CD14-positive monocyte (primary cell): ENCODE measurements around the gene SFRP5. TPM values are rescaled to one million over a fixed set of nuclear protein-coding genes. Genes with fewer than 3 reads are reported as not detected.

ENCODE experiments used
- DNase-seq, 3 donors: peaks; one replicate each; pipeline ENCODE4 v3.0.0-alpha.2; 2011 to 2022
- H2AFZ ChIP-seq: 2 replicates; pipeline ENCODE4 v1.6.0; 2012; ENCODE audit warnings: mild to moderate bottlenecking, low read depth, low read length, inconsistent platforms; ENCODE audit not compliant: insufficient read depth, poor library complexity, severe bottlenecking
- H3K27ac ChIP-seq, 2 donors: 1 replicate in 1 of 2; 2 replicates in 1 of 2; pipeline ENCODE4 v1.5.1; 2012 to 2013; ENCODE audit warnings: low read length in 2 of 2, control low read depth in 1 of 2, inconsistent platforms in 1 of 2, low read depth in 1 of 2, mild to moderate bottlenecking in 1 of 2
- H3K27me3 ChIP-seq, 2 donors: one replicate each; pipeline versions ENCODE4 v1.6.0 to v1.6.1; 2011 to 2013; ENCODE audit warnings: low read length in 2 of 2; ENCODE audit not compliant: control insufficient read depth in 2 of 2, insufficient read depth in 2 of 2
- H3K36me3 ChIP-seq, 2 donors: replicated peaks in 1 of 2; 1 replicate in 1 of 2; 2 replicates in 1 of 2; pipeline versions ENCODE4 v1.5.1 to v1.6.1; 2012 to 2013; ENCODE audit warnings: low read length in 2 of 2, control low read depth in 1 of 2, inconsistent platforms in 1 of 2, mild to moderate bottlenecking in 1 of 2; ENCODE audit not compliant: insufficient read depth in 2 of 2, control insufficient read depth in 1 of 2
- H3K4me1 ChIP-seq, 2 donors: 1 replicate in 1 of 2; 2 replicates in 1 of 2; pipeline versions ENCODE4 v1.5.1 to v1.6.1; 2012 to 2013; ENCODE audit warnings: low read length in 2 of 2, control low read depth in 1 of 2, inconsistent platforms in 1 of 2, mild to moderate bottlenecking in 1 of 2, moderate library complexity in 1 of 2; ENCODE audit not compliant: insufficient read depth in 2 of 2, control insufficient read depth in 1 of 2
- H3K4me2 ChIP-seq: replicated peaks from 2 replicates; pipeline ENCODE3; 2012; ENCODE audit warnings: low read length, moderate library complexity, mild to moderate bottlenecking; ENCODE audit not compliant: poor library complexity, severe bottlenecking; ENCODE audit errors: extremely low read depth
- H3K4me3 ChIP-seq, 3 experiments: fragments of 200-600 bp in 1 of 3; sonication (generic) in 1 of 3; replicated peaks in 1 of 3; 1 replicate in 2 of 3; 2 replicates in 1 of 3; pipeline ENCODE4 v1.5.1; 2011 to 2013; ENCODE audit warnings: low read length in 3 of 3, mild to moderate bottlenecking in 3 of 3, control low read depth in 2 of 3, low read depth in 2 of 3, inconsistent platforms in 1 of 3, moderate library complexity in 1 of 3
- H3K79me2 ChIP-seq: 2 replicates; pipeline ENCODE4 v1.6.0; 2012; ENCODE audit warnings: mild to moderate bottlenecking, control low read depth, inconsistent platforms, low read length, moderate library complexity; ENCODE audit not compliant: insufficient read depth
- H3K9ac ChIP-seq: 2 replicates; pipeline ENCODE4 v1.6.0; 2017; ENCODE audit warnings: low read length, mild to moderate bottlenecking; ENCODE audit not compliant: insufficient read depth, poor library complexity, severe bottlenecking
- H3K9me3 ChIP-seq, 2 donors: replicated peaks in 1 of 2; 1 replicate in 1 of 2; 2 replicates in 1 of 2; pipeline versions ENCODE4 v1.5.1 to v1.6.1; 2012 to 2013; ENCODE audit warnings: low read length in 2 of 2, control low read depth in 1 of 2; ENCODE audit not compliant: control insufficient read depth in 1 of 2, insufficient read depth in 1 of 2
- H4K20me1 ChIP-seq: 2 replicates; pipeline ENCODE4 v1.6.0; 2012; ENCODE audit warnings: mild to moderate bottlenecking, low read length, control low read depth, moderate library complexity; ENCODE audit not compliant: insufficient read depth
- H3K27ac Mint-ChIP-seq, 7 donors: one replicate each; pipeline ENCODE4 v1.8.0; 2020; ENCODE audit warnings: mild to moderate bottlenecking in 7 of 7, mixed read lengths in 7 of 7, moderate library complexity in 6 of 7, inconsistent platforms in 2 of 7
- H3K27me3 Mint-ChIP-seq, 3 donors: one replicate each; pipeline ENCODE4 v1.8.0; 2021 to 2022; ENCODE audit warnings: low read depth in 3 of 3, mild to moderate bottlenecking in 3 of 3, mixed read lengths in 3 of 3, moderate library complexity in 3 of 3, inconsistent platforms in 1 of 3
- H3K36me3 Mint-ChIP-seq, 2 donors: one replicate each; pipeline ENCODE4 v1.8.0; 2020; ENCODE audit warnings: mixed read lengths in 2 of 2, inconsistent platforms in 1 of 2, mild to moderate bottlenecking in 1 of 2
- H3K4me1 Mint-ChIP-seq: one replicate; pipeline ENCODE4 v1.8.0; 2020; ENCODE audit warnings: mild to moderate bottlenecking, mixed read lengths
- H3K4me3 Mint-ChIP-seq, 2 donors: one replicate each; pipeline ENCODE4 v1.8.0; 2020; ENCODE audit warnings: mild to moderate bottlenecking in 2 of 2, mixed read lengths in 2 of 2, moderate library complexity in 1 of 2
- H3K9me3 Mint-ChIP-seq, 7 donors: one replicate each; pipeline ENCODE4 v1.8.0; 2020 to 2022; ENCODE audit warnings: mixed read lengths in 7 of 7, mild to moderate bottlenecking in 6 of 7, moderate library complexity in 6 of 7, inconsistent platforms in 2 of 7
- WGBS: methylation state at CpG from one replicate; pipeline ENCODE4 v1.1.5; 2013; ENCODE audit warnings: missing lambda C conversion rate; ENCODE audit not compliant: insufficient coverage; 5-methylcytosine and 5-hydroxymethylcytosine counted together
- intact Hi-C, 2 donors: fragments of 100-400 bp; cut with micrococcal nuclease; formaldehyde crosslinking; loops; one replicate each; pipeline versions ENCODE4 v1.15.0 to v1.15.1; 2023
- polyA plus RNA-seq, 3 donors: library from polyadenylated mRNA; depleted of rRNA in 1 of 3; unstranded in 2 of 3; stranded (reverse) in 1 of 3; fragments of 300-500 nt in 2 of 3; fragments of >200 nt in 1 of 3; fragmentation: Illumina TruSeq in 2 of 3; gene quantifications; 1 replicate in 2 of 3; 2 replicates in 1 of 3; pipeline ENCODE4 v1.2.3, GENCODE V29; 2012 to 2021
- TF ChIP-seq, protein P1 (sequence below): fragments of 200-600 bp; IDR thresholded peaks from one replicate; pipeline ENCODE4 v1.8.0; 2022; ENCODE audit warnings: antibody characterized with exemption, mild to moderate bottlenecking

SFRP5 gene
- polyA plus RNA-seq, 3 donors: not detected

DNA sequence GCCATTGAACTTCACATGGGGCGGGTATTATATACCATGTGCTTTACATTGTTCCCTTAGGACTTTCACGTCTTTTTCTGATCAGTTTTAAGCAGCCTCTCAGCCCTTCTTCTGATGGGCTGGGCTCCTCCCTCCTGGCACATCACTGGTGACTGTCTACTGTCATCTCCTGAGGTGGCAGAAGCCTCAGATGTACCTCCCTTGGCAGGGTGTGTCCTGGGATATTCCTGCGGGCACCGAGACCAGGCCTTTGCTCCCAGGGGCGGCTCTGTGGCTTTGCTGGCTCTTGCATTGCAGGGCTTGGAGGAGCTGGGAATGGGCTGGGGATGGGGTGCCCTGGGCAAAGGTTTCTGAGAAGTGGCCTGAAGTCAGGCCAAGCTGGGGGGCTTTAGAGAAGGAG lies 43.2 kb upstream of the SFRP5 start:
- Histone ChIP-seq H2AFZ (no peak overlapping the region), H3K27ac (no peak overlapping the region), H3K4me2 (no peak overlapping the region), H3K79me2 (no peaks in the 10 kb centered on the region), H3K9me3 (no peaks in the 10 kb centered on the region), H3K4me1 (no peaks in the 10 kb centered on the region), H3K4me3 (no peak overlapping the region), H3K9ac (no peak overlapping the region), H3K27me3 (peaks cover 0 to 5% of the 10 kb centered on the region in 2 donors), H4K20me1 (no peaks in the 10 kb centered on the region), H3K36me3 (no peaks in the 10 kb centered on the region)
- Mint-ChIP-seq H3K4me1 (no peaks in the 10 kb centered on the region), H3K27ac (no peak overlapping the region), H3K4me3 (no peak overlapping the region), H3K9me3 (peaks cover 0 to 1% (median 0%) of the 10 kb centered on the region in 7 donors), H3K27me3 (peaks cover 10 to 33% (median 13%) of the 10 kb centered on the region in 3 donors), H3K36me3 (no peaks in the 10 kb centered on the region)
- TF ChIP-seq, protein P1, sequence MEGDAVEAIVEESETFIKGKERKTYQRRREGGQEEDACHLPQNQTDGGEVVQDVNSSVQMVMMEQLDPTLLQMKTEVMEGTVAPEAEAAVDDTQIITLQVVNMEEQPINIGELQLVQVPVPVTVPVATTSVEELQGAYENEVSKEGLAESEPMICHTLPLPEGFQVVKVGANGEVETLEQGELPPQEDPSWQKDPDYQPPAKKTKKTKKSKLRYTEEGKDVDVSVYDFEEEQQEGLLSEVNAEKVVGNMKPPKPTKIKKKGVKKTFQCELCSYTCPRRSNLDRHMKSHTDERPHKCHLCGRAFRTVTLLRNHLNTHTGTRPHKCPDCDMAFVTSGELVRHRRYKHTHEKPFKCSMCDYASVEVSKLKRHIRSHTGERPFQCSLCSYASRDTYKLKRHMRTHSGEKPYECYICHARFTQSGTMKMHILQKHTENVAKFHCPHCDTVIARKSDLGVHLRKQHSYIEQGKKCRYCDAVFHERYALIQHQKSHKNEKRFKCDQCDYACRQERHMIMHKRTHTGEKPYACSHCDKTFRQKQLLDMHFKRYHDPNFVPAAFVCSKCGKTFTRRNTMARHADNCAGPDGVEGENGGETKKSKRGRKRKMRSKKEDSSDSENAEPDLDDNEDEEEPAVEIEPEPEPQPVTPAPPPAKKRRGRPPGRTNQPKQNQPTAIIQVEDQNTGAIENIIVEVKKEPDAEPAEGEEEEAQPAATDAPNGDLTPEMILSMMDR: no peak
- no peak for DNase-seq
- WGBS: 95% methylated on average over 5 of the region's 5 CpGs
- intact Hi-C loops: no loop called here

DNA sequence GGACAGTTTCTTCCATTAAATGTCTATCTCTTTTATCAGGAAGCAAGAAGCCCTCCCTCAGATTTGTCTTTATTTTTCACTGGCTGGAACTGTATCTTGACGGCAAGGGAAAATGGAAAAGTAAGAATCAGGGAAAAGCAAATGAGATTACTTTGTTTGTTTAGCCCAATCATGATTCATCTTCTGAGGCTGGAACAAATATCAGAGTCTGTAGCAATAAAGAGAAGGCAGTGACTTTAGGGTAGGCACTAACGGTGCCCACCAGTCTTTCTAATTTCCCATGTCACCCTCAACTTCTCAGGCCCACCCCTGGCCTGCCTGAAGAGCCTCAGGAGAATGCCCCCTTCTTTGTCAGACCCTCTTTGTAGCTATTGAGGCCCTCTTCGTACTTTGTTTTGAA lies 41.5 kb upstream of the SFRP5 start:
- Histone ChIP-seq H4K20me1 (no peaks in the 10 kb centered on the region), H3K4me2 (no peak overlapping the region), H3K36me3 (no peaks in the 10 kb centered on the region), H3K9ac (no peak overlapping the region), H3K4me1 (no peaks in the 10 kb centered on the region), H3K27ac (no peak overlapping the region), H3K27me3 (peaks cover 0 to 1% of the 10 kb centered on the region in 2 donors), H3K4me3 (no peak overlapping the region), H3K79me2 (no peaks in the 10 kb centered on the region), H3K9me3 (no peaks in the 10 kb centered on the region), H2AFZ (no peak overlapping the region)
- intact Hi-C loops: no loop called here
- H3K36me3 Mint-ChIP-seq: no peaks in the 10 kb centered on the region
- no peak overlapping the region for H3K27ac Mint-ChIP-seq
- TF ChIP-seq, protein P1: no peak
- no peaks in the 10 kb centered on the region for H3K4me1 Mint-ChIP-seq
- no CpG with 5 or more reads among the region's 3 CpGs for WGBS
- peaks cover 0 to 1% (median 0%) of the 10 kb centered on the region in 7 donors for H3K9me3 Mint-ChIP-seq
- no peak overlapping the region for H3K4me3 Mint-ChIP-seq
- peaks cover 10 to 21% (median 10%) of the 10 kb centered on the region in 3 donors for H3K27me3 Mint-ChIP-seq
- no peak for DNase-seq
